ENCODE data around the gene KRTAP10-6.
A peak's percentile ranks its signal among the peaks of the same experiment; 100 is the strongest.
"Not testable (repeated sequence)": the region's sequence is repeated elsewhere in the genome, so short reads cannot be mapped to it uniquely, and the experiment has no call there.

The KRTAP10-6 gene, protein sequence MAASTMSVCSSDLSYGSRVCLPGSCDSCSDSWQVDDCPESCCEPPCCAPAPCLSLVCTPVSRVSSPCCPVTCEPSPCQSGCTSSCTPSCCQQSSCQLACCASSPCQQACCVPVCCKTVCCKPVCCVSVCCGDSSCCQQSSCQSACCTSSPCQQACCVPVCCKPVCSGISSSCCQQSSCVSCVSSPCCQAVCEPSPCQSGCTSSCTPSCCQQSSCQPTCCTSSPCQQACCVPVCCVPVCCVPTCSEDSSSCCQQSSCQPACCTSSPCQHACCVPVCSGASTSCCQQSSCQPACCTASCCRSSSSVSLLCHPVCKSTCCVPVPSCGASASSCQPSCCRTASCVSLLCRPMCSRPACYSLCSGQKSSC

GRCh38 chr21:44592446-44593311, at the start of gene KRTAP10-6:
Gene KRTAP10-6, minus strand, starts transcription at chr21:44592505. Its CDS starts 21 bp downstream, at chr21:44592484.
- no peak for TF ChIP-seq CTCF (IDR thresholded peaks at IDR 0.05; ENCODE audit: low read depth, low read length)
- no peaks in the 10 kb centered on the region for H3K36me3 ChIP-seq
- H3K9me3 ChIP-seq (ENCODE audit: severe bottlenecking) = no peaks in the 10 kb centered on the region
- no peak for DNase-seq
- H3K27me3 ChIP-seq (ENCODE audit: insufficient read depth, low read depth, severe bottlenecking) = no peaks in the 10 kb centered on the region
- no peak within 1 kb of the TSS for H3K4me3 ChIP-seq (ENCODE audit: low read depth, low read length)
- no peak within 1 kb of the TSS for H3K27ac ChIP-seq

DNA sequence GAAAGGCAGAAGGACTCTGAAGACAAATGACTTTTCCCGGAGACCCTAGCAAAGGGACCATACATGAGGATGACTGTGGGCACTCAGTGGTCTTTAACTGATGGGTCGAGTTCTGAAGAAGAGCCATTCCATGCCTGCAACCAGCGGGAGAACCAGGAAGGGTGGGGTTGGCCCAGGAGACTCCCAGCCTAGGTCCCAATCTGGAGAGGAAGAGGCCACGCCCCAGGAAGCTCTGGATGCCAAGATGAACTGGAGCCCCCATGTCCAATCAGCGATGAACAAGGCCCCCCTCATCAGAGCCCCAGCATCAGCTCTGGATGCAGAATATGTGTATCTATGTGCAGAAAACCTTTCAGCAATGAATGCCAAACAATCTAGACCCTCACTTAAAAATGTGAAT, 48.5 kb upstream of the KRTAP10-6 start:
- no peaks in the 10 kb centered on the region for H3K36me3 ChIP-seq

DNA sequence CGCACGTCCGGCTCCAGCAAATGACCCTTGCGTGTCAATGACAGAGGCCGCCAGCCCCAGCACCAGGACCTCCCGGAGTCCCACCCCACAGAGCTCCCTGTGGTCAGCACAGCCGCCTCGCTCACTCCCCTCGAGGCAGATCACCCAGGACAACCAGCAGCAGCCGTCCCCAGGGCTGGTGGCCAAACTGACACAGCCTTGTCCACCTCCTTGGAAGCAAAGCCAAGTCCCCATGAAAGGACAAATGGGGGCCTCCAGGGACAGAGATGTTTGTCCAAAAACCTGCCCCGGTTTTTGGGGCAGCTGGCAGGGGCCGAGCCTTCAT, 47.0 kb upstream of the KRTAP10-6 start:
- H3K27me3 ChIP-seq (ENCODE audit: insufficient read depth, low read depth, severe bottlenecking) = no peaks in the 10 kb centered on the region

More for the DNA sequence above, 48.5 kb upstream of the KRTAP10-6 start:
- TF ChIP-seq CTCF (IDR thresholded peaks at IDR 0.05; ENCODE audit: low read depth, low read length) = no peak
- Histone ChIP-seq H3K4me3 (ENCODE audit: low read depth, low read length) (no peak overlapping the region), H3K27me3 (ENCODE audit: insufficient read depth, low read depth, severe bottlenecking) (no peaks in the 10 kb centered on the region), H3K9me3 (ENCODE audit: severe bottlenecking) (peaks cover 30% of the 10 kb centered on the region), H3K27ac (no peak overlapping the region)
- no peak for DNase-seq

GRCh38 chr21:44638506-44639330, 46.4 kb upstream of the KRTAP10-6 start:
- not testable (repeated sequence) for H3K27ac ChIP-seq; H3K36me3 ChIP-seq; DNase-seq; H3K4me3 ChIP-seq (ENCODE audit: low read depth, low read length); H3K27me3 ChIP-seq (ENCODE audit: insufficient read depth, low read depth, severe bottlenecking)
- peaks cover 16% of the 10 kb centered on the region for H3K9me3 ChIP-seq (ENCODE audit: severe bottlenecking)

More for the DNA sequence above, 47.0 kb upstream of the KRTAP10-6 start:
- Histone ChIP-seq H3K9me3 (ENCODE audit: severe bottlenecking) (peaks cover 18% of the 10 kb centered on the region), H3K4me3 (ENCODE audit: low read depth, low read length) (no peak overlapping the region), H3K36me3 (no peaks in the 10 kb centered on the region), H3K27ac (no peak overlapping the region)
- no peak for DNase-seq
- no peak for TF ChIP-seq CTCF (IDR thresholded peaks at IDR 0.05; ENCODE audit: low read depth, low read length)

- not testable (repeated sequence) for DNase-seq
These were observed 45.6 kb upstream of the KRTAP10-6 start for GRCh38 chr21:44637851-44638348.

DNA sequence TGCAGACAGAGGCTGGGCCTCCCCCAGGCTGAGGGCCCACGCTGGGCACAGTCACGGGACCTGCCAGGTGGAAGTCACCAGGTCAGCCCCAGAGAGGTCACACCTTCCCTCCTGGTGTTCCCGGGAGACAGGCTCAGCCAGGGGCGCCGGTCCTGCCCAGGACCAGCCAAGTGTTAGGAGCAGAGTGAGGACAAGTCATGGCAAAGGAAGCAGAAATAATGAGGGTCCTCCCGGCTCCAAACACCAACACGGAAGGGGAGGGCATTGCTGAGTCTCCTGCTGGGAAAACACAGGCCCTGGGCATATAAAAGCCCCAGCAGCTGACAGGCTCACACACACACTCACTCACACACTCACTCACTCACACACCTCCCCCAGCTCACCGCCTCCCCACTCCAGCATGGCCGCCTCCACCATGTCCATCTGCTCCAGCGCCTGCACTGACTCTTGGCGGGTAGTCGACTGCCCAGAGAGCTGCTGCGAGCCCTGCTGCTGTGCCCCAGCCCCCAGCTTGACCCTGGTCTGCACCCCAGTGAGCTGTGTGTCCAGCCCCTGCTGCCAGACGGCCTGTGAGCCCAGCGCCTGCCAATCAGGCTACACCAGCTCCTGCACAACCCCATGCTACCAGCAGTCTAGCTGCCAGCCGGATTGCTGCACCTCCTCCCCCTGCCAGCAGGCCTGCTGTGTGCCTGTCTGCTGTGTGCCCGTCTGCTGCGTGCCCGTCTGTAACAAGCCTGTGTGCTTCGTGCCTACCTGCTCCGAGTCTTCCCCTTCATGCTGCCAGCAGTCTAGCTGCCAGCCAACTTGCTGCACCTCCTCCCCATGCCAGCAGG, 44.9 kb upstream of the KRTAP10-6 start, which contains the start of gene KRTAP10-10:
Gene KRTAP10-10, plus strand, starts transcription at position 339 of the 833 bp plus-strand sequence. Its CDS starts 62 bp downstream, at position 401.
- Histone ChIP-seq H3K27me3 (ENCODE audit: insufficient read depth, low read depth, severe bottlenecking) (no peaks in the 10 kb centered on the region), H3K4me3 (ENCODE audit: low read depth, low read length) (no peak within 1 kb of the TSS), H3K36me3 (no peaks in the 10 kb centered on the region), H3K9me3 (ENCODE audit: severe bottlenecking) (peaks cover 21% of the 10 kb centered on the region), H3K27ac (no peak within 1 kb of the TSS)
- DNase-seq = peak; percentile 45
- no peak for TF ChIP-seq CTCF (IDR thresholded peaks at IDR 0.05; ENCODE audit: low read depth, low read length)

More at GRCh38 chr21:44637851-44638348, 45.6 kb upstream of the KRTAP10-6 start:
- not testable (repeated sequence) for H3K4me3 ChIP-seq (ENCODE audit: low read depth, low read length); H3K27me3 ChIP-seq (ENCODE audit: insufficient read depth, low read depth, severe bottlenecking); H3K27ac ChIP-seq; H3K36me3 ChIP-seq
- peaks cover 16% of the 10 kb centered on the region for H3K9me3 ChIP-seq (ENCODE audit: severe bottlenecking)

All from WERI-Rb-1 (cell line).